ENCODE data around the gene LCN2.

Gene LCN2

DNA sequence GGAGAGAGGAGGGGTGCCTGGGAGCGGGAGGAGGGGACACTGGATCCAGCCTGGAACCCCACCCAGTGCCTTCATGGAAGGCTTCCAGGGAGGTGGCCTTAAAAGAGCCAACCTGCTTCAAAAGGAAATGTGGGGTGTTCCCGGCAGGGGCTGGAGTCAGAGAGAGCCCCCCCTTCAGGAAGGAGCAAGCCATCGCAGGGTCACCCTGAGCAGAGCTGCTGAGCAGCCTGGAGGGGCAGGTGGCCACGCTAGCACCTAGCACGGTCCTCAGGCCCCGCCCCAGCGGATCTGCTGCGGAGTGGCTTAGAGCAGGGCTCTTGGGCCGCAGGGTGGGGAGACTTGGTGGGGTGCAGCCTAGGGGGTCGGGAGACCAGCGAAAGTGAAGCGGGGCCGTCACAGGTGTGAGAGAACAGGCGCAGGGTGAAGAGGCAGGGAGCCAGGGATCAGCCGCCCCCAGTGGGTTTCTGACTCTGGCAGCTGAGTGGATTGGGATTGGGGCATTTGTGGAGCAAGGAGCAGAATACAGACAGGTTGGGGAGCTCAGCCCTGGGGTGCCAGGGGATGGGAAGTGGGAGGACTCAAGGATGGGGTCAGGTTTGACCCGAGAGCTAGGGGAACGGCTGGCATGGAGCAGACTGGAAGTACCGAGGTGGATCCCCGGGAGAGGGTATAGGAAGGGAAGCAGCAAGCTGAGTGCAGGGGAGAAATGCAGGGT, 1.5 kb downstream of the LCN2 start:
- no peak for DNase-seq (ENCODE audit: low read depth)

DNA sequence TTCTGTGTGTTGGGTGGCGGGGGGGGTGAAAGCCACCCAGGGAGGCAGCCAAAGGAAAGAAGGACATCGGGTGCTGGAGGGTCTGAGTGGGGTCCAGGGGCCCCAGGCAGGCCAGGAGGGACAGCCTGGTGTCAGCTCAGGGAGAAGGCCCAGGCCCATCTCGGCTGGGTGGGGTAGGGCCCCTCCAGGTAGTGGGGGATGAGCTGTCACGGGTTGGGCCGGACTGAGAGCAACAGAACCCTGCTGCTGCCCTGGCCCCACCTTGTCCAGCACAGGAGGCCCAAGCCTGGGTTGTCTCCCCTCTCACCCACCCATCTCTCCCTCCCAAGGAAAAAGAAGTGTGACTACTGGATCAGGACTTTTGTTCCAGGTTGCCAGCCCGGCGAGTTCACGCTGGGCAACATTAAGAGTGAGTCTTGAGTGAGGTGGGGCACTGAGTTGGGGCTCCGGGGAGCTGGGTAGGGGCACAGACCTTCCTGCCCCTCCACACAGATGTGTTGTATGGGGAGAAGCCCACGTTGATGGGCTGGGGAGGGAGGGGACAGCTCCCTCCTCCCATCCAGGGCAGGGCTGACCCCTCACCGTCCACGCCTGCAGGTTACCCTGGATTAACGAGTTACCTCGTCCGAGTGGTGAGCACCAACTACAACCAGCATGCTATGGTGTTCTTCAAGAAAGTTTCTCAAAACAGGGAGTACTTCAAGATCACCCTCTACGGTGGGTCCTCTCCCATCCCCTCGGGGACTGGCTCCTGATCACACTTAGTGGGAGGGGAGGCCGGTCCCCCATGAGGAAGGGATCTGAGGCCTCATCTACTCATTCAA, 2.3 kb downstream of the LCN2 start:
- no peak for DNase-seq (ENCODE audit: low read depth)

DNA sequence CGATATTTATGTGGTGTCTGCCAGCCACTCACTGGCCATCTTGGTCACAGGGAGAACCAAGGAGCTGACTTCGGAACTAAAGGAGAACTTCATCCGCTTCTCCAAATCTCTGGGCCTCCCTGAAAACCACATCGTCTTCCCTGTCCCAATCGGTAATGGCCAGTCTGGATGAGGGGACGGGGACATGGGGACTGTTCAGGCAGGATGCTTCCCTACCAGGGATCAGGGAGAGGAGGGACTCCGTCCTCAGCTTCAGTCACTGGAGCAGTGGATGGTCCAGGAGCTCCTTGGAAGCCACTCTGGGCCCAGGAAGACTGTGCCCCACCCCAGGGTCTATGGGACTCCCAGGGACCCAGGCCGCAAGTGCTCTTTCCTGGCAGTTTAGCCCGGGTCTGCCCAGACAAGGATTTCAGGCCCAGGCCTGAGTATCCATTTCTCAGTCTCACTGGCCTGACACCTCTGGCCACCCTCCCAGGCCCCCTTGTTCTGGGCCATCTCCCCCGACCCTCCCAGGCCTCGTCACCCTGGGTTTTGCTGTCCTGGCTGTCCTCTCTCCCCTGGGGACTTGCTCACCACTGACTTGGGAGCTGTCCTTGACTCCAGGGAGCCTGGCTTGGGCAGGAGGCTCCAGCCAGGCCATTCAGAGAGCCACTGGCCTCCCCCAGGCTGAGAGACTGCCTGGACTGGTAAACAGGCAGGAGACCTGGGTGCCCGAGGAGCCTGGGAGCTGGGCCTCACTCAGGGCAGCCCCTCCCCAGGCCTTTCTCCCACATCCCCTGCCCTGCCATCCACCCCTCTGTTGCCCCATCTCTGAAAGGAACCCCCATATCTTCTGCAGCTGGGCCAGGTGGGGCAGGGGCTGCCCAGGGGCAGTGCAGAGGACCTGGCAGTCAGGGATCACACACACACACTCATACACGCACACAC, 3.1 kb downstream of the LCN2 start:
- DNase-seq (ENCODE audit: low read depth), result no peak

DNA sequence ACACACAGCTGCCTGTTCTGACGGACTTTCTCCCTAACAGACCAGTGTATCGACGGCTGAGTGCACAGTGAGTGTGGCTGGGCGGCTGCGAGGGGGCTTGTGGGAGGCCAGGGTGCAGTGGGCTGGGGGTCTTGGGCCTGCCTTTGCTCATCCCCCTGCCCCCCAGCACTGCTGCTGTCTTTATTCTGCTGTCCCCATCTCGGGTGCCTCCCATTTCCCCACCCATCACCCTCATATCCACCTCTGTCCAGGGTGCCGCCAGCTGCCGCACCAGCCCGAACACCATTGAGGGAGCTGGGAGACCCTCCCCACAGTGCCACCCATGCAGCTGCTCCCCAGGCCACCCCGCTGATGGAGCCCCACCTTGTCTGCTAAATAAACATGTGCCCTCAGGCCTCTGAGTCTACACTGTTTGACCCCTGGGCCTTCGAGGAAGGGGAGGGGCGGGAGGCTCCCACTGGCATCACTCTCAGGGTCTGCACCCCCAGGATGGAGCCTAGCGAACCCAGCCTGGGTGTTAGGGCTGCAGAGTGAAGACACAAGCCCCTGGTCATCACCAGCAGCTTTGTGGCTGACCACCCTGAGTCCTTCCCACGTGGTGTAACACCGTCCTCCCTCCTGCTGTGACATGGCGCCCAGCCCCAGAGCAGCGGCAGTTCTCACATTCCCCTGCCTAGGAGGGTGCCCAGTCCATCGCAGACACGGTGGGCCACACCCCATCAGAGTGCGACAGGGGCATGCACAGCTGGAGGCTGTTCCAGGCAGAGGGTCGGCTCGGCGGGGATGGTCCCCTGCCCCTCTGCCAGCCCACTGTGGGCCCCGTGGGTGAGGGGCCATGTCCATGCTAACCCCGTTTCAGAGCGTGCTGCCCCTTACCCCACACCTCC, 4.0 kb downstream of the LCN2 start:
- no peak for DNase-seq (ENCODE audit: low read depth)

DNA sequence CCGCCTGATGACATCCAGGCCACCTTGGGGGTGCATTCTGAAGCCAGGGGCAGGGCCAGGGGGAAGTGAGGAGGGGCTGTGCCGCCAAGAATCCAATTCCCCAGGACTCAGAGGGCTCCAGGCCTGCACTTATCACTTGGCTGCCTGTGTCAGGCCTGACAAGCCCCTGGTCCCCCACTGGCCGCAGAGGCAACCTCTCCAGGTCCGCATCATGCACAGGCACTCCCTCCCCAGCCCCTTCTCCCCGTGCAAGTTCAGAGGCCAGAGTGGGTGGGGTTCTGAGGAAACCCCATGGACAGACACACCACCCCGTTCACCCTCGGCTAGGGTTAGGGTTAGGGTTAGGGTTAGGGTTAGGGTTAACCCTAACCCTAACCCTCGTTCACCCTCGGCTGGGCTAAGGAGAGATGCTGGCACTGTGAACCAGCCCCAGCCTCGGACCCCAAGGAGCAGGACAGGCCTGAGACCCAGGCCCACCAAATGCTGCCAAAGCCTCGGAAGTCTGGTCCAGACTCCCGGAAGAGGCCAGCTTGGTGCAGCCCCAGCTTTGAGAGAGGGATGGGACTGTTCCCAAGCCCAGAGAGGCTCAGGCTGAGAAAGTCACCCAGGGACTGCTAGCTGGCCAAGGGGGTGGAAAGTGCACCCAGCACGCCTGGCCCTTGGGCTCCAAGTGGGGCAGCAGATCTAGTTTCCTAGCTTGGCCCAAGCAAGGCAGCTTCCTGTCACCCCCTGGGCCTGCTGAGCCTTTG, 4.9 kb downstream of the LCN2 start:
- DNase-seq (ENCODE audit: low read depth), result no peak

DNA sequence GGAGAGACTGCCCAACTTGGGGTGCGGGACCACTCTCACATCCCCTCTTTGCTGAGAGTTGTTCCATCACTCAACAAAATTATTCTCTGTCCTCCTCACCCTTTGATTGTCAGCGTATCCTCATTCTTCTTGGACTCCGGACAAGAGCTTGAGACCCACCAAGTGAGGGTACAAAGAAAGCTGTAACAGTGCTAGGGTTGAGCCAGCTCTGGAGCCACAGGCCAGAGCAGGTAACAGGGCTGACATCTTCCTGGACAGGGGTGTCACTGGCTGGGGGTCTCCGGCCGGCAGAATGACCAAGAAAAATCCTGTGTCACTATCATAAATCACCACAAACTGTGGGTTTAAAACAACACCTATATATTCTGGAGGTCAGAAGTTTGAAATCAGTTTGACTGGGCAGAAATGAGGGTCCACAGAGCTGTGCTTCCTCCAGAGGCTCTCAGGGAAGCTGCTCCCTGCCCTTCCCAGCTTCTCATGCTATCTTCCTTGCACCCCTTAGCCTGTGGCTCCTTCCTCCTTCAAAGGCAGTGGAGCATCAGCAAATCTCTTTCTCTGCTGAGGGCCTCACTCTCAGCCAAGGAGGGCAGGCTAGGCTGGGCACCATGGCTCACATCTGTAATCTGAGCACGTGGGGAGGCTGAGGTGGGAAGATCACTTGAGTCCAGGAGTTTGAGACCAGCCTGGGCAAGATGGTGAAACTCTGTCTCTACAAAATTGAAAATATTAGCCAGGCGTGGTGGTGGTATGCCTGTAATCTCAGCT, 6.7 kb downstream of the LCN2 start:
- no peak for DNase-seq (ENCODE audit: low read depth)

DNA sequence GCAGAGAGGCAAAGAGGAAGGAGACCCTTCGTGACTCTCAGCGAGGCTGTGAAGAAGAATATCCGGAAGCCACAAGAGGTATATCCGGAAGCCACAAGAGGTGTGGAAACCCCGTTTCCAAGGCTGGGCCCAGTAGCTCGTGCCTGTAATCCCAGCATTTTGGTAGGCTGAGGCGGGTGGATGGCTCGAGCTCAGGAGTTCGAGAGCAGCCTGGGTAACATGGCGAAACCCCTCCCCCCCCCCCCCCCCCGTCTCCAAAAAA, 10.2 kb downstream of the LCN2 start:
- DNase-seq (ENCODE audit: low read depth), result no peak

DNA sequence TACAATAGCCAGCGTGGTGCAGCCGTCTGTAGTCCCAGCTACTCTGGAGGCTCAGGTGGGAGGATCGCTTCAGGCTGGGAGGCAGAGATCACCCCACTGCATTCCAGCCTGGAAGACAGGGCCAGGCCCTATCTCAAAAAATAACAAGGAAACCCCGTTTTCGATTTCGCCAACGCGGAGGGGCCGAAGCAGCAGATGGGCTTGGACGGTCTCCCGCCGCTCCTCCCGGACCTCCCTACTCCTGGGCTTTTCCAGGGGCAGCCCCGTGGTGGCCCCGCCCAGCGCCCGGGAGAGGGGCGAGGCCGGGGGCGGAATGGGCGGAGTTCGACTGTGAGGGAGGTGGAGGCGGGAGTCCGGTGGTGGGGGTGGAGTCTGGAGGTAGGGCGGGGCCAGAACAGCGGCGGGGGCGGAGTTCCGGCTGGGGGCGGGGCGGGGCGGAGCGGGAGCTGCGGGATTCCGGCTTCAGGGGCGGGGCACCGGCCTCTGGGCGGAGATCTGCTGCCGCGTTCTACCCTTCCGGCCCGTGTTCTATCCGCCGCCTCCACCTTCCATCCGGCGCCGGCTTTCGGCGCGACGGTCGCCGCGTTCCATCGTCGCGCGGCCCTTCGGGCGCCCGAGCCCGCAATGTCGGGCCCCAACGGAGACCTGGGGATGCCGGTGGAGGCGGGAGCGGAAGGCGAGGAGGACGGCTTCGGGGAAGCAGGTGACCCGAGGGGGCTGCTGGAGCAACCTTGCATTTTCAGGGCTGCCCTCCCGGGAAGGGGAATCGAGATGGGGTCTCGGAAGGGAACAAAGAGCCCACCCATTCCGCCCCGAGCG, 10.7 kb downstream of the LCN2 start, which contains the start of gene BBLN:
BBLN (plus strand) TSS at position 482 of the 819 bp plus-strand sequence; CDS start at position 625, 143 bp downstream.
- DNase-seq (ENCODE audit: low read depth), result peak; percentile 80

DNA sequence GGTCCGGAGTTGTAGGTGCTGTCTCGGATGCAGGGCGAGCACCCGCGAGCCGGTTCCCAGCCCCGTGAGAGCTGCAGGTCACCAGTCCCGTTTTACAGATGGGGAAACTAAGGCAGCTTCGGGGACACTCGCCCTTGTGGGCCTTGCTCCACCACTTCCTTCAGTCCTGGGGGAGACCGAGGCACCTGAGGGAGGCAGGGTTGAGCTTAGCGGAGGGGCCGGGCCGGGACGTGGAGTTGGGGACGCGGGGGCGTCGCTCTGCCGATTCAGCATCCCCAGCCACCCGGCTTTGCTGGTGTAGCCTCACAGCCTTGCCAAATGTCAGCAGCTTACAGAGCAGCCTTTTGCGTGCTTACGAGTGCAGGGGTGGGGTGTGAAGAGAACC, 11.3 kb downstream of the LCN2 start:
- no peak for DNase-seq (ENCODE audit: low read depth)

DNA sequence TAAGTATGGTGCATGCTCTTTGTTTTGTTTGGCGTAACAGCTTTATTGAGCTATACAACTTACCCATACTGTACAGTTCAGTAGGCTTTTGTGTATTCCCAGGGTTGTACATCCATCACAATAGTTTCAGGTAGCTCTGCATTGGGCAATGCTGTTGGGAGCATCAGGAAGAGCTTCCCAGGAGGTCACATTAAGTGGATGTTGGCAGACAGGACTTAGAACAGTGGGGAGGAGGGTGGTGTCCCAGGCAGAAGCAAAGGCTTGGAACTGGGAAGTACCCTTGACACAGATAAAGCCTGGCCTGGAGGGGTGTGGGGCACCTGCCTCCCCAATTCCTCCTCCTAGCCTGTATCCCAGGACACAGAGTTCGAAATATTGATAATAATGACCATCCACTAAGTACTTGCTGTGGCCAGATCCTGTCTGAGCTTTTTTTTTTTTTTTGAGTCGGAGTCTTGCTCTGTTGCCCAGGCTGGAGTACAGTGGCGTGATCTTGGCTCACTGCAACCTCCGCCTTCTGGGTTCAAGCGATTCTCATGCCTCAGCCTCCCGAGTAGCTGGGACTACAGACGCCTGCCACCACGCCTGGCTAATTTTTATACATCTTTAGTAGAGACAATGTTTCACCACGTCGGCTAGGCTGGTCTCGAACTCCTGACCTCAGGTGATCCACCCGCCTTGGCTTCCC, 12.1 kb downstream of the LCN2 start:
- no peak for DNase-seq (ENCODE audit: low read depth)

DNA sequence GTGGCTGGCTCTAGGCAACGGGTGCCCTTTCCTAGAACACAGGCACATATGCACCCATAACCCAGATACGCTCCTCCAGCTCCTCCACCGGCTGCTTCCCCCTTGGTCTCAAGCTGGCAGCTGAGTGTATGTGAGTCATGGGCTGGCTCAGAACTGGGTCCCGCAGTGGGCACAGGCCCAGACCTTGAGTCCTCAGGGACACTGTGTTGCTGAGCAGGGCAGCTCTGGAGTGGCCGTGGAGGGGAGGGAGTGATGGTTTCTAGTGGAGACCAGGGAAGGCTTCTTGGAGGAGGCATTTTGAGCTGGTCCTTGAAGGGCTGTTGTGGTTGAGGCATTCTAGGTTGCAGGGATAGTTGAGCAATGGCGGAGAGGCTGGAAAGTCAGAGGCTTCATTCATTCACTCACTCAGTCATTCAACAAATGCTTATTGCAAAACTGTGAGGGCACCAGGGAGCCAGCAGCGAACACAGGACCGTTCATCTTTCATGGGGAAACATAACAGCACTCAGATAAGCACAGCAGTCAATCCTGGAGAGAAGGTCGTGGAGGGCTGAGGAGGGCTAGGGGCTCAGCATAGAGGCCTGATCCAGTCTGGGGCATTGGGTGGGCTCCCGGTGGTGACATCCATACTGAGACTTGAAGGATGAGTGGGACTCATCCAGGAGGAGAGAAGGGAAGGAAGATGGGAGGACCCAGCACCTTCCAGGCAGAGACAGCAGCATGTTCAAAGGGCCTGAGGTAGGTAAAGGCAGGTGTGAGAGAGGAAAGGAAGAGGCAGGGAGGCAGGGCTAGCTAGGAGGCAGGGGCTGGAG, 13.2 kb downstream of the LCN2 start:
- no peak for DNase-seq (ENCODE audit: low read depth)

DNA sequence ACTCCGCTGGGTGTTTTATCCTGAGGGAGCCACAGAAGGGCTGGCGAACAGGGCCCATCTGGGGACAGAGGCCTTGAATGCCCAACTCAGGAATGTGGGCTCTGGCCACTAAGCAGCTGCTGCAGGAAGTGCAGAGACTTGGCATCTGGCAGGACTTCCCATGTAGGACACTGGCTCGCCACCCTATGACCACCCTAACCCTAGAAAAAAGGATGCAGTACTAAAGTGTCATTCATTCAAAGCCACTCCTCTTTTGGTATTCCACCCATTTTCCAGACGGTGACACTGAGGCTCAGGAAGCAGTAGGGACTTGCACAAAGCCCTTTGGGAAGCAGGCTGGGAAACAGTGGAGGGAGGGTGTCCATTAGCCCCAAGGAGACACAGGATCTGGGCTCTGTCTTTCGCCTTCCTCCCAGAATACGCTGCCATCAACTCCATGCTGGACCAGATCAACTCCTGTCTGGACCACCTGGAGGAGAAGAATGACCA, 13.8 kb downstream of the LCN2 start:
- no peak for DNase-seq (ENCODE audit: low read depth)

DNA sequence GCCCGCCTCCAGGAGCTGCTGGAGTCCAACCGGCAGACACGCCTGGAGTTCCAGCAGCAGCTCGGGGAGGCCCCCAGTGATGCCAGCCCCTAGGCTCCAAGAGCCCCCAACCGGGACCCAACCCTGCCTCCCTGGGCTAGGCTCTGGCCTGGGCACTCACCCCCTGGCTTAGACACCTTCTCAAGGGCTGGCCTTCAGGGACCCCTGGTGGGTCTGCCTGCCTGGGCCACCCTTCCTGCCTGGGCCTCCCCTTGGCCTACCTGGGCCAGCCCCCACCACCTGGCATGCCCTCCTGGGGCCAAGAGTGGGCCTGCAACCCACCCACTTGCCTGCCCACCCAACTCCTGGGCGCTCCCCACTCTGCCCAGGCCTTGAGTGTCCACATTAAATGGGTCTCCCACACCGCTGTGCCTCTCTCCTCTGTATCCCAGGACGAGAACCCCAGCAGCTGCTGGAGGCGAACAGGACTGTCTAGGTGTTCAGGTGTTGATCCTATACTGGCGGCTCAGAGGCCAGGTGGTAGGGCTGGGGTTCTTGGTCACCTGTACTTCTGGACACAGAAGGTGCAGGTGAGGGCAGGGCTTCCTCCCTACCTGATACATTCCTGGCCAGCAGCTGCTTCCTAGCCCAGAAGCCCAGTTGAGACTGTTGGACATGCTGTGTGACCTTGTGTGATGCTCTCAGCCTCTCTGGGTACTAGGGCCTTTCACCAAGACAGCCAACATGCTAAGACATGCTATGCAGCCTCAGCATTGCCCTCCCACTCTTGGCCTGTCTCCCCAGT, 14.5 kb downstream of the LCN2 start:
- DNase-seq (ENCODE audit: low read depth), result no peak

DNA sequence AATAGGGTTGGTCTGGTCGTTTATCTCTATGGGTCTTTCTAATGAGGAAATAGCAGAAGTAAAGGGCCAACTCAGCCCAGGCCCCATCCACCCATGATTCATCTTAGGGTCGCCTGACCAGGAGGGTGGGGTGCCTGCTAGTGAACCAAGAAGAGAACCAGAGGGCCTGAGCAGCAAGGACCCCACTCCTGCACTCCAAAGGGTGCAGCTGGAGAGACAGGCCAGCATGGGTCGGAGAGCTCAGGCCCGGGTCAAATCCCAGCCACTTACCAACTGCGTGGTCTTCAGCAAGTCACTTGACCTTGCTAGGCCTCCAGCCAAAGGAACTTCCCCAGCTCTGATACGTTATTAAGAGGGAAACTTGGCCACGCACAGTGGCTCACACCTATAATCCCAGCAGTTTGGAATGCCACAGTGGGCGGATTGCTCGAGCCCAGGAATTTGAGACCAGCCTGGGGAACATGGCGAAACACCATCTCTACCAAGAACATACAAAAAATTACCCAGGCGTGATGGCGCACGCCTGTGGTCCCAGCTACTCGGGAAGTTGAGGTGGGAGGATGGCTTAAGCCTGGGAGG, 15.1 kb downstream of the LCN2 start:
- DNase-seq (ENCODE audit: low read depth), result no peak

DNA sequence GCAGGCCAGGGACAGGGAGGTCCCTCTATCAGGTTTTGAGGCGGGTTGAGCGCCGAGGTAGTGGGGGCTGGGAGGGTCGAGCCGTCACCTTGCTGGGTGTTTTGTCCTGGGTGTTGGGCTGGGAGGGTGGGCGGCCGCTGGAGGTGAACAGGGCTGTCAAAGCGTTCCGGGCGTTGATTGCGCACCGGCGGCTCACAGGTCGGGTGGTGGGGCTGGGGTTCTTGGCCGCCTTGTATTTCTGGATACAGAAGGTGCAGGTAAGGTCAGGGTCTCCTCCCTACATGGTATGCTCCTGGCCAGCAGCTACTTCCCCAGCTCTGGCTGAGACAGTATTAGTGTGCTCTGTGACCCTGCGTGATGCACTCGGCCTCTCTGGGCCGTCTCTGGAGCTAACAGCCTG, 16.9 kb downstream of the LCN2 start:
- no peak for DNase-seq (ENCODE audit: low read depth)

DNA sequence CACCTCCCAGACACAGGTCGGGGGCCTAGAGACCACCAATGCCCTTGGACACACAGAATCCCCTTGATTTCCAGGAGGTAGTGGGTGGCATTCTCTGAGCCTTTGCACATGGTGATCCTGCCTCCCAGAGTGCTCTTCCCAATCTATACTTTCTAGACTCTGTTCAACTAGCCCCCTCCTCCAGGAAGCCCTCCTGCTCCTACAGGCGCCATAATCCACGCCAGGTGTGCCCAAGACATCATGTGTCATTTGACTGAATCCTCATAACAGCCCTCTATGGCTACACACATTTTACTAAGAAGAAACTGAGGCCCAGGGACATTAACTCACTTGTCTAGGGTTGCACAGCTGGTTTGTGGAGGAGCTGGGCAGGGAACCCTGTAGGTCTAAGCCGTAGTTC, 18.0 kb downstream of the LCN2 start:
- DNase-seq (ENCODE audit: low read depth), result no peak
